ENCODE data around the gene ERI2.

GRCh38 chr16:20760346-20760745, 45.9 kb downstream of the ERI2 start:
- TF ChIP-seq EZH2phosphoT487 (IDR thresholded peaks at IDR 0.05; ENCODE audit: low read length) = no peak
- TF ChIP-seq CTCF (IDR thresholded peaks at IDR 0.05; ENCODE audit: low read length) = no peak
- TF ChIP-seq EZH2 (optimal IDR thresholded peaks at IDR 0.05; ENCODE audit: low read depth, low read length) = no peak
